ENCODE results near the gene SLC25A25.
A peak's percentile ranks its signal among the peaks of the same experiment; 100 is the strongest.
"Not testable (repeated sequence)": the region's sequence is repeated elsewhere in the genome, so short reads cannot be mapped to it uniquely, and the experiment has no call there.

Gene SLC25A25

DNA sequence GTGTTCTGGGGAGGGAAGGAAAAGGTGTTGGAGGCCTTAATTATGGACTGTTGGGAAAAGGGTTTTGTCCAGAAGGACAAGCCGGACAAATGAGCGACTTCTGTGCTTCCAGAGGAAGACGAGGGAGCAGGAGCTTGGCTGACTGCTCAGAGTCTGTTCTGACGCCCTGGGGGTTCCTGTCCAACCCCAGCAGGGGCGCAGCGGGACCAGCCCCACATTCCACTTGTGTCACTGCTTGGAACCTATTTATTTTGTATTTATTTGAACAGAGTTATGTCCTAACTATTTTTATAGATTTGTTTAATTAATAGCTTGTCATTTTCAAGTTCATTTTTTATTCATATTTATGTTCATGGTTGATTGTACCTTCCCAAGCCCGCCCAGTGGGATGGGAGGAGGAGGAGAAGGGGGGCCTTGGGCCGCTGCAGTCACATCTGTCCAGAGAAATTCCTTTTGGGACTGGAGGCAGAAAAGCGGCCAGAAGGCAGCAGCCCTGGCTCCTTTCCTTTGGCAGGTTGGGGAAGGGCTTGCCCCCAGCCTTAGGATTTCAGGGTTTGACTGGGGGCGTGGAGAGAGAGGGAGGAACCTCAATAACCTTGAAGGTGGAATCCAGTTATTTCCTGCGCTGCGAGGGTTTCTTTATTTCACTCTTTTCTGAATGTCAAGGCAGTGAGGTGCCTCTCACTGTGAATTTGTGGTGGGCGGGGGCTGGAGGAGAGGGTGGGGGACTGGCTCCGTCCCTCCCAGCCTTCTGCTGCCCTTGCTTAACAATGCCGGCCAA lies 40.4 kb downstream of the SLC25A25 start:
- TF ChIP-seq TAF1 (IDR thresholded peaks at IDR 0.05; ENCODE audit: low read depth, low read length) (no peak), SPI1 (IDR thresholded peaks at IDR 0.05; ENCODE audit: low read depth, low read length) (no peak), POLR2A (IDR thresholded peaks at IDR 0.05; ENCODE audit: low read depth, low read length) (no peak), PAX5 (IDR thresholded peaks at IDR 0.05; ENCODE audit: insufficient read depth, low read length, severe bottlenecking) (no peak), POU2F2 (IDR thresholded peaks at IDR 0.05; ENCODE audit: low read depth, low read length) (no peak), POLR2AphosphoS5 (IDR thresholded peaks at IDR 0.05; ENCODE audit: low read depth, low read length) (no peak)
- DNase-seq (ENCODE audit: insufficient read length, low spot score) (no peak), FAIRE-seq (no peak)

DNA sequence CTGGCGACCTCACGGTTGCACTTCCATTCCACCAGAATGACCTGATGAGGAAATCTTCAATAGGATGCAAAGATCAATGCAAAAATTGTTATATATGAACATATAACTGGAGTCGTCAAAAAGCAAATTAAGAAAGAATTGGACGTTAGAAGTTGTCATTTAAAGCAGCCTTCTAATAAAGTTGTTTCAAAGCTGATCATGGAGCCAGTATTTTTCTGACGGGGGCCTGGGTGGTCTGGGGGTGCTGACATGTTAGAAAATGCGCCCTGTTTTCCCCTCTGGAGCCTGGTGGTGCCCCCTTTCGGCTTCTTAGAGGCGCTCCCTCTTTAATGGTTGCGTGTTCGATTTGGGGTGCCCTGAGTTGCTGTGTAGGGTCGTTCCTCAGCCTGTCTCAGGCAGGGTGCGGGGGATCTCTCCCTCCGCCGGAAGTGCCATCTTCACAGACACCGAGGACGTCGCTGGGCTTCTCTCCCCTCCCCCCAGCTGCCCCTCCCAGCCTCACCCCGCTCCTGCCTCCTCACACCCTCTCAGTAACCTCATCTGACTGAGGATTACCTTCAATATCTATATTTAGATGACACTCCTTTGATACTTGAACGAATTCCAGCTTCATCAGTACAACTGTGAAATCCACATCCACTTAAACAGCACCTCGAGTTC lies 41.1 kb downstream of the SLC25A25 start:
- no peak for FAIRE-seq
- DNase-seq (ENCODE audit: insufficient read length, low spot score) = no peak
- TF ChIP-seq POLR2AphosphoS5 (IDR thresholded peaks at IDR 0.05; ENCODE audit: low read depth, low read length) = no peak
- TF ChIP-seq POLR2A (IDR thresholded peaks at IDR 0.05; ENCODE audit: low read depth, low read length) = no peak
- TF ChIP-seq SPI1 (IDR thresholded peaks at IDR 0.05; ENCODE audit: low read depth, low read length) = no peak
- TF ChIP-seq PAX5 (IDR thresholded peaks at IDR 0.05; ENCODE audit: insufficient read depth, low read length, severe bottlenecking) = no peak
- no peak for TF ChIP-seq TAF1 (IDR thresholded peaks at IDR 0.05; ENCODE audit: low read depth, low read length)
- no peak for TF ChIP-seq POU2F2 (IDR thresholded peaks at IDR 0.05; ENCODE audit: low read depth, low read length)

- DNase-seq (ENCODE audit: insufficient read length, low spot score); FAIRE-seq: not testable (repeated sequence)
Observed at GRCh38 chr9:128111726-128112125, 43.7 kb downstream of the SLC25A25 start.

DNA sequence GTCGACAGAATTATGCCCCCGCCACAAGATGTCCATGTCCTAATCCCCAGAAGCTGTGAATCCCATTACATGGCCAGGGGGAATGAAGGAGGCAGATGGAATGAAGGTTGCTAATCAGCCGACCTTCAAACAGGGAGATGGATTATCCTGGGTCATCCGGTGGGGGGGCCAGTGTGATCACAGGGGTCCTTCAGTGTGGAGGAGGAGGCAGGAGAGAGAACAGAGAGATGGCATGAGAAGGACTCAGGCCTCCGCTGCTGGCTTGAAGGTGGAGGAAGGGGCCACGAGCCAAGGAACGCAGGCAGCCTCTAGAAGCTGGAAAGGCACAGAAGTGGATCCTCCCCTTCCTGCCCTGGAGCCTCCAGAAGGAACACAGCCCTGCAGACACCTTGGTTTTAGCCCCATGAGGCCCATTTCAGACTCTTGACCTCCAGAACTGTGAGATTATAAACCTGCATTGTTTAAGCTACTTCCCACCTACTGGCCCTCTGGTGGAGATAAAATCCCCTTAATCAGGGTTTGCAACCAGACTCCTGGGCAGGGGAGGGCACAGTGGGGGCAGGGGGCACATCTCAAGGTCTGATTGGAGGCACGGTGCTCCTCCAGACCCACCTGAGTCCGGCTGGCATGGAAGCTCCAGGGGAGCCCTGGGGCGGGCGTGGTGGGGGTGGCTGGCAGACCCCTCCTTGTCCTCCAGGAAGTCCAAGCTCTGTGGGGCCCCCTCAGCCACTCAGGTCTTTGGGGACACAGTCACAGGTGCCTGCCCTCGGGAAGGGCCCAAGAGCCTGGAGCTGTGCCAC lies 45.7 kb downstream of the SLC25A25 start:
- FAIRE-seq (no peak), DNase-seq (ENCODE audit: insufficient read length, low spot score) (no peak)
- TF ChIP-seq PAX5 (IDR thresholded peaks at IDR 0.05; ENCODE audit: insufficient read depth, low read length, severe bottlenecking) (no peak), SPI1 (IDR thresholded peaks at IDR 0.05; ENCODE audit: low read depth, low read length) (no peak), POU2F2 (IDR thresholded peaks at IDR 0.05; ENCODE audit: low read depth, low read length) (no peak), POLR2AphosphoS5 (IDR thresholded peaks at IDR 0.05; ENCODE audit: low read depth, low read length) (no peak), TAF1 (IDR thresholded peaks at IDR 0.05; ENCODE audit: low read depth, low read length) (no peak), POLR2A (IDR thresholded peaks at IDR 0.05; ENCODE audit: low read depth, low read length) (no peak)

DNA sequence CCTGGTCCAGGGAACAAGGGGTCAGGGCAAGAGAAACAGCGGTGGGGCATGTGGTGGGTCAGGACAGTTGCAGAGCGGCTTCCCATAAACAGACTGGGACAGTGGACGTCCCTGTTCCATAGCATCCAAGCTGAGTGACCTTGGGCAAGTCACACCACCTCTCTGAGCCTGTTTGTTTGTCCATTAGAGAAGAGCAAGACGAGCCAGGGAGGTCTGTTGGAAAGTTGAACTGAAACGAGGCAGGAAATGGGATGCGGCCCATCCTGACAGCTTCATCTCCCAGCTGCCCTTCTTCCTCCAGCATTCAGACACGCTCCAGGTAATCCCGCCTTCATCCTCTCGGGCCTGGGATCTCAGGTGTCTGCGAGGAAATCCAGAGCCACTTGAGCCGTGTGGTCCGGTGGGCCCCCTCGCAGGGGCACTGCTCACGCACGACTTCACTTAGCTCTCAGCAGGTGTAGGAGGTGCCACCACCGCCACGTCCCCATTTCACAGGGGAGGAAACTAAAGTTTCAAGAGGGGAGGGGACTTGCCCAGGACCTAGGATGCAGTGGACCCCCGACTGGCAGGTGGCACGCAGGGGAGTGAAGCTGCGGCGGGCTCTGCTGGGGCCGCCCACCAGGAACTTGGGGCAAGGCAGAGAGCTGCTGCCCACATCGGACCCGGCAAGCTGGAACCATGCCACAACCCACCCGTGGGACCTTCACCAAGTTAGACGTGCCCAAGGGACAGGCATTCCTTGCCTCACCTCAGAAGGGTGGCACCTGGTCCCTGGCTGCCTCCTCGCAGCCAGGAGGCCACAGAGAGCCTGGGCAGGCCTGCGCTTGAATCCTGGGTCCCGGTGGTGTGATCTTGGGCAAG lies 46.5 kb downstream of the SLC25A25 start:
- no peak for FAIRE-seq

GRCh38 chr9:128115187-128116103 lies 47.4 kb downstream of the SLC25A25 start:
- peak; percentile 77 for FAIRE-seq
- TF ChIP-seq SPI1 (IDR thresholded peaks at IDR 0.05; ENCODE audit: low read depth, low read length) (peak; percentile 61), TAF1 (IDR thresholded peaks at IDR 0.05; ENCODE audit: low read depth, low read length) (no peak)
- DNase-seq (ENCODE audit: insufficient read length, low spot score) = peak; percentile 66

More for the DNA sequence above, 46.5 kb downstream of the SLC25A25 start:
- TF ChIP-seq PAX5 (IDR thresholded peaks at IDR 0.05; ENCODE audit: insufficient read depth, low read length, severe bottlenecking) (no peak), POLR2AphosphoS5 (IDR thresholded peaks at IDR 0.05; ENCODE audit: low read depth, low read length) (0 out of 2 replicates have a peak, but pooled peaks have one; percentile 5)
- DNase-seq (ENCODE audit: insufficient read length, low spot score) = no peak

DNA sequence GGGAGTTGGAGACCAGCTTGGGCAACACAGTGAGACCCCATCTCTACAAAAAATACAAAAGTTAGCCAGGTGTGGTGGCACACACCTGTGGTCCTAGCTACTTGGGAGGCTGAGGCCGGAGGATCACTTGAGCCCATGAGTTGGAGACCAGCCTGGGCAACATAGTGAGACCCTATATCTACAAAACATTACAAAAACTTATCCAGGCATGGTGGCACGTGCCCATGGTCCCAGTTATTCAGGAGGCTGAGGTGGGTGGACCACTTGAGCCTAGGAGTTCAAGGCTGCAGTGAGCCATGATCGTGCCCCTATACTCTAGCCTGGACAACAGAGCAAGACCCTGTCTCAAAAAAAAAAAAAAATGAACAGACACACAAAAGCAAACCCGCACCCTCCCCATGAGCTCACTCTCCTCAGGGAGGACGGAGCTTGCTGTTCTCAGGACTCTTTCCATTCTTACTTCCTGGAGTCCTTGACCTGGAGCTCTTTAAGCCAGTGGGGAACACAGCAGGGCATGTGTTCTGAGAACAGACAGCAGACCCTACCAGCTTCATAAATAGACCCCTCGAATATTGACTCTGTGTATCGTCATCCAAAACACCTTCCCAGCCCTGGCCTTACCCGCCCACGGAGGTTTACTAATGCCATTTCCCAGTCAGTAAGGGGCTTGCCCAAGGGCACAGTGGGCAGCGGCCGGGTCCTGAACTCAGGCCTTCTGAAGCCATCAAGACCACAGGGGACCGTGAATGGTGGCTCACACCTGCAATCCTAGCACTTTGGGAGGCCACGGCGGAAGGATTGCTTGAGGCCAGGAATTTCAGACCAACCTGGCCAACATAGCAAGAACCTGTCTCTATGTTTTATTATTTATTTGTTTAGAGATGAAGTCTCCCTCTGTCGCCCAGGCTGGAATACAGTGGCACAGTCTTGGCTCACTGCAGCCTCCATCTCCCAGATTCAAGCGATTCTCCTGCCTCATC lies 48.4 kb downstream of the SLC25A25 start:
- FAIRE-seq (peak; percentile 20), DNase-seq (ENCODE audit: insufficient read length, low spot score) (no peak)
- TF ChIP-seq POLR2A (IDR thresholded peaks at IDR 0.05; ENCODE audit: low read depth, low read length) (no peak), TAF1 (IDR thresholded peaks at IDR 0.05; ENCODE audit: low read depth, low read length) (no peak), PAX5 (IDR thresholded peaks at IDR 0.05; ENCODE audit: insufficient read depth, low read length, severe bottlenecking) (no peak), SPI1 (IDR thresholded peaks at IDR 0.05; ENCODE audit: low read depth, low read length) (no peak)

Data from GM12891 (cell line).